ENCODE data around the gene UBTF. TPM values are rescaled to one million over a fixed set of nuclear protein-coding genes. Genes with fewer than 3 reads are reported as not detected.

The UBTF gene
- total and polyA plus RNA-seq, 2 donors (not counting 3 experiments of a cell fraction or from before 2014, with no cell fraction given), result 14.7 to 84.7 TPM

DNA sequence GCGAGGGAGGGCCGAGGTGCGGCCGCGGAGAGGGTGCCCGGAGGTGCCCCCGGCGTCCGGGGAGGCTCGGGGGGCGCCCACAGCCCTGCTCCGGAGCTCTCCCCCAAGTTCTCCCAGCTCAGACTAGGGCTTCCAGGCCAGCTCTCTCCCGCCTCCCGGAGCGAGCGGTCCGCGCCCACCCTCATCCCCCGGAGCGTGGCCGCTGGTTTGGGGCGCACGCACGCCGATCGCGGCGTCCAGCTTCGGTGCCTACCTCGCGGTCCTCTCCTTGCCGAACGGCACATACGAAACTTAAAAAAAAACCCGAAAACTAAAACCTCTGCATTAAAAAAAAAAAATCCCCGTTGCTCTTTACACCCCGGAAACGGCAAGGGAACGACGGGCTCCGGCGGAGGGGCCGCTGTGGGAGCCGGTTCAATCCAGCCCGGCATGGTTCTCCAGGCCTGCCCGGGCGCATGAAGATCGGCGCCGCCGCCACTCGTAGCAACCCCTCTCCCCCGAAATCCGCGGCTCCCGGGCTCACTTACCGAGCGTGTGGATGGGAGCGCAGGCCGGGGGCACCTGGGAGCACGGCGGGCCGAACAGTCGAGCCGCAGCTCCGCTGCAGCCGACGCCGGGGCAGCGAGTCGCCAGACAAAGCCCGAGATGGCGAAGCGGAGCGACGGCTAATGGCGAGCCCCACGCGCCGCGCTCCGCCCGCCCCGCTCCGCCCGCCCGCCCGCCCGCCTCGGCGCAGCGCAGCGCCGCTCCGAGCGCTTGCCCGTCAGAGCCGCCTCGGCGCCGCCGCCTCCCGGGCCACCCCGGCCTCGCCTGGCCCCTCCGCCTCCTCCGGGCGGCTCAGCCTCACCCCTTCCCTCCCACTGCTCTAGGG is 973 bp upstream of the UBTF start:
- no peak for TF ChIP-seq EZH2 (IDR thresholded peaks at IDR 0.05; ENCODE audit: borderline replicate concordance, low read depth, low read length, severe bottlenecking)
- TF ChIP-seq POLR2AphosphoS5 (IDR thresholded peaks at IDR 0.05; ENCODE audit: insufficient read depth, low read depth, low read length), result peak; percentile 16
- no peak for TF ChIP-seq MYC (IDR thresholded peaks at IDR 0.05; ENCODE audit: low read depth, low read length)
- Histone ChIP-seq H3K4me3 (replicated peaks in 1 of 3; ENCODE audit: insufficient read depth in 1 of 3, low read depth in 1 of 3, low read length in 3 of 3) (peak overlapping the region; percentile 68 to 89 (median 77)), H3K36me3 (ENCODE audit: control insufficient read depth in 2 of 2, extremely low read depth in 1 of 2, insufficient read depth in 2 of 2, low read length in 2 of 2) (peaks cover 9 to 14% of the 10 kb centered on the region in 2 experiments), H4K20me1 (replicated peaks; ENCODE audit: control insufficient read depth, extremely low read depth, insufficient read depth, low read length) (no peaks in the 10 kb centered on the region), H2AFZ (ENCODE audit: low read depth, low read length) (no peak overlapping the region), H3K27ac (ENCODE audit: insufficient read depth, low read depth, low read length) (peak overlapping the region; percentile 81), H3K27me3 (ENCODE audit: control insufficient read depth in 2 of 2, insufficient read depth in 2 of 2, low read length in 2 of 2) (no peaks in the 10 kb centered on the region), H3K9me1 (replicated peaks; ENCODE audit: control insufficient read depth, extremely low read depth, insufficient read depth, low read length) (no peaks in the 10 kb centered on the region), H3K4me2 (ENCODE audit: insufficient read depth, low read length) (peak overlapping the region; percentile 86), H3K9ac (replicated peaks; ENCODE audit: extremely low read depth, insufficient read depth, low read length) (peak overlapping the region; percentile 92), H3K9me3 (replicated peaks; ENCODE audit: control insufficient read depth, insufficient read depth, low read length) (no peaks in the 10 kb centered on the region), H3K4me1 (ENCODE audit: control insufficient read depth, extremely low read depth, insufficient read depth, low read length) (peaks cover 40% of the 10 kb centered on the region), H3K79me2 (ENCODE audit: control insufficient read depth, insufficient read depth, low read length) (peaks cover 28% of the 10 kb centered on the region)
- intact Hi-C loops (cut with micrococcal nuclease) (loop anchor here (5.0 kb wide), 1 partner anchor 87 kb away; the partner anchor contains the start of gene RUNDC3A), dilution Hi-C loops (cut with MboI; ENCODE audit: extremely low pct_ligation_motif_present, low sequenced_read_pairs) (no loop called here)
- FAIRE-seq, result no peak
- peak; percentile 35 for DNase-seq (ENCODE audit: low read depth, low spot score)
- BruUV-seq (replicated peaks), result no TSS peak
- POLR2A ChIA-PET, result interaction anchor here (0.9 to 1.5 kb wide), 2 partner anchors 107 to 125 kb away, joined by 3 to 5 read pairs; no protein-coding TSS in a partner anchor
- CTCF ChIA-PET, result interaction anchor here (0.8 to 7.3 kb wide), 15 partner anchors 9 to 303 kb away, joined by 3 to 68 read pairs (median 4); partner anchors contain the start of genes RUNDC3A and SLC25A39

DNA sequence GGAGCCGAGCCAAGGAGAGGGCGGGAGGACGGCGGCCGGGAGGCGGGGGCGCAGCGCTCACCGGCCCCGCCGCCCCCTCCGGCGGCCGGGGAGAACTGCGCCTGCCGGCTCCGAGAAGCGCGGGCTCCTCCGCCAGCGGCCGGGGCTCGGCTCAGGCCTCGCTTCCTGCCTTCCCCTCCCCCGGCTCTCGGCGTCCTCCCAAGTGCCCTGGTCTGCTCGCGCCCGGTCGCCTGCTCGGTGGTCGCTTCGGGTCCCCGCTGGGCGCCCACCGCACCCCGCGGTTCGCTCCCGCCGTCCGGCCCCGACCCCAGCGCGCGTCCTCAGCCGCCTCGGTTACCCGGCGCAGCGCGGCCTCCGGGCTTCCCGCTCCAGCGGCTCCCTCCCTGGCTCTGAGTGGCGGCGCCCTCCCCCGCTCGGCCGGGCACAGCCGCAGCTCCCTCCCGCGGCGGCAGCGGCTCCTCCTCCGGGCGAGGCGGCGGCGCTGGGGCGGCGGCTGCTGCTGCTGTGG is 313 bp downstream of the UBTF start:
- Histone ChIP-seq H3K27me3 (ENCODE audit: control insufficient read depth in 2 of 2, insufficient read depth in 2 of 2, low read length in 2 of 2) (no peaks in the 10 kb centered on the region), H3K4me1 (ENCODE audit: control insufficient read depth, extremely low read depth, insufficient read depth, low read length) (peaks cover 40% of the 10 kb centered on the region), H3K4me2 (ENCODE audit: insufficient read depth, low read length) (no peak overlapping the region), H3K27ac (ENCODE audit: insufficient read depth, low read depth, low read length) (peak overlapping the region; percentile 71), H3K9me1 (replicated peaks; ENCODE audit: control insufficient read depth, extremely low read depth, insufficient read depth, low read length) (no peaks in the 10 kb centered on the region), H3K9ac (replicated peaks; ENCODE audit: extremely low read depth, insufficient read depth, low read length) (peak overlapping the region; percentile 84), H3K4me3 (replicated peaks in 1 of 3; ENCODE audit: insufficient read depth in 1 of 3, low read depth in 1 of 3, low read length in 3 of 3) (peak overlapping the region; percentile 30 to 68 (median 52)), H3K36me3 (ENCODE audit: control insufficient read depth in 2 of 2, extremely low read depth in 1 of 2, insufficient read depth in 2 of 2, low read length in 2 of 2) (peaks cover 17 to 27% of the 10 kb centered on the region in 2 experiments), H4K20me1 (replicated peaks; ENCODE audit: control insufficient read depth, extremely low read depth, insufficient read depth, low read length) (no peaks in the 10 kb centered on the region), H3K79me2 (ENCODE audit: control insufficient read depth, insufficient read depth, low read length) (peaks cover 28% of the 10 kb centered on the region), H2AFZ (ENCODE audit: low read depth, low read length) (no peak overlapping the region), H3K9me3 (replicated peaks; ENCODE audit: control insufficient read depth, insufficient read depth, low read length) (no peaks in the 10 kb centered on the region)
- DNase-seq (ENCODE audit: low read depth, low spot score), result peak; percentile 54
- CTCF ChIA-PET, result interaction anchor here (1.0 to 7.3 kb wide), 7 partner anchors 9 to 304 kb away, joined by 3 to 68 read pairs (median 5); partner anchors contain the start of genes RUNDC3A, SLC25A39 and TMUB2
- intact Hi-C loops (cut with micrococcal nuclease) (loop anchor here (2.0 kb wide), 1 partner anchor 18 kb away; no protein-coding TSS in a partner anchor), dilution Hi-C loops (cut with MboI; ENCODE audit: extremely low pct_ligation_motif_present, low sequenced_read_pairs) (no loop called here)
- TF ChIP-seq MYC (IDR thresholded peaks at IDR 0.05; ENCODE audit: low read depth, low read length) (no peak), JUN (IDR thresholded peaks at IDR 0.05; ENCODE audit: borderline replicate concordance, insufficient read depth, insufficient read length, low read depth) (no peak), POLR2AphosphoS5 (IDR thresholded peaks at IDR 0.05; ENCODE audit: insufficient read depth, low read depth, low read length) (peak; percentile 76), EZH2 (IDR thresholded peaks at IDR 0.05; ENCODE audit: borderline replicate concordance, low read depth, low read length, severe bottlenecking) (no peak), GATA2 (IDR thresholded peaks at IDR 0.05; ENCODE audit: insufficient read depth, insufficient read length, low read depth, low read length) (no peak), POLR2A (IDR thresholded peaks at IDR 0.05; ENCODE audit: low read depth, low read length) (peak; percentile 55), FOS (IDR thresholded peaks at IDR 0.05; ENCODE audit: borderline replicate concordance, insufficient read depth, low read length) (no peak)
- TF ChIP-seq, protein P1, sequence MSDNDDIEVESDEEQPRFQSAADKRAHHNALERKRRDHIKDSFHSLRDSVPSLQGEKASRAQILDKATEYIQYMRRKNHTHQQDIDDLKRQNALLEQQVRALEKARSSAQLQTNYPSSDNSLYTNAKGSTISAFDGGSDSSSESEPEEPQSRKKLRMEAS (IDR thresholded peaks at IDR 0.05; ENCODE audit: insufficient read depth, insufficient read length), result no peak
- TF ChIP-seq, protein P2, sequence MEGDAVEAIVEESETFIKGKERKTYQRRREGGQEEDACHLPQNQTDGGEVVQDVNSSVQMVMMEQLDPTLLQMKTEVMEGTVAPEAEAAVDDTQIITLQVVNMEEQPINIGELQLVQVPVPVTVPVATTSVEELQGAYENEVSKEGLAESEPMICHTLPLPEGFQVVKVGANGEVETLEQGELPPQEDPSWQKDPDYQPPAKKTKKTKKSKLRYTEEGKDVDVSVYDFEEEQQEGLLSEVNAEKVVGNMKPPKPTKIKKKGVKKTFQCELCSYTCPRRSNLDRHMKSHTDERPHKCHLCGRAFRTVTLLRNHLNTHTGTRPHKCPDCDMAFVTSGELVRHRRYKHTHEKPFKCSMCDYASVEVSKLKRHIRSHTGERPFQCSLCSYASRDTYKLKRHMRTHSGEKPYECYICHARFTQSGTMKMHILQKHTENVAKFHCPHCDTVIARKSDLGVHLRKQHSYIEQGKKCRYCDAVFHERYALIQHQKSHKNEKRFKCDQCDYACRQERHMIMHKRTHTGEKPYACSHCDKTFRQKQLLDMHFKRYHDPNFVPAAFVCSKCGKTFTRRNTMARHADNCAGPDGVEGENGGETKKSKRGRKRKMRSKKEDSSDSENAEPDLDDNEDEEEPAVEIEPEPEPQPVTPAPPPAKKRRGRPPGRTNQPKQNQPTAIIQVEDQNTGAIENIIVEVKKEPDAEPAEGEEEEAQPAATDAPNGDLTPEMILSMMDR (IDR thresholded peaks at IDR 0.05; ENCODE audit: extremely low read depth in 1 of 2, insufficient read depth in 1 of 2, low read depth in 1 of 2, low read length in 2 of 2), result peak; percentile 33 to 41
- FAIRE-seq, result no peak
- POLR2A ChIA-PET, result interaction anchor here (0.9 kb wide), 1 partner anchor 108 kb away, joined by 5 read pairs; no protein-coding TSS in a partner anchor
- no TSS peak for BruUV-seq (replicated peaks)
